CD4-positive, alpha-beta memory T cell (primary cell): ENCODE results near the gene PSME3IP1. TPM values are rescaled to one million over a fixed set of nuclear protein-coding genes. Genes with fewer than 3 reads are reported as not detected.
A peak's percentile ranks its signal among the peaks of the same experiment; 100 is the strongest.

ENCODE experiments used
- CTCF ChIA-PET: fragments of 350-600 bp; sonication (Branson Sonifier 250); formaldehyde crosslinking; loops from one replicate; lab custom pipeline; 2021; ENCODE audit warnings: inconsistent platforms; ENCODE audit not compliant: partially characterized antibody; lab: Charles Lee
- POLR2A ChIA-PET: fragments of 350-600 bp; sonication (Branson Sonifier 250); formaldehyde crosslinking; loops from one replicate; lab custom pipeline; 2021; ENCODE audit not compliant: partially characterized antibody; lab: Charles Lee
- DNase-seq, 5 donors: peaks; one replicate each; pipeline versions ENCODE4 v3.0.0 to v3.0.0-alpha.2; 2020 to 2022; ENCODE audit warnings: mixed read lengths in 1 of 5
- H3K27ac ChIP-seq: one replicate; pipeline ENCODE4 v1.7.0; 2013; ENCODE audit warnings: low read depth, low read length
- H3K27me3 ChIP-seq: 2 replicates; pipeline ENCODE4 v1.7.0; 2013; ENCODE audit warnings: mild to moderate bottlenecking, low read length, moderate library complexity; ENCODE audit not compliant: insufficient read depth
- H3K36me3 ChIP-seq: 2 replicates; pipeline ENCODE4 v1.7.0; 2013; ENCODE audit warnings: mild to moderate bottlenecking, low read length, moderate library complexity; ENCODE audit not compliant: insufficient read depth
- H3K4me1 ChIP-seq: 2 replicates; pipeline ENCODE4 v1.7.0; 2013; ENCODE audit warnings: mild to moderate bottlenecking, low read length, moderate library complexity; ENCODE audit not compliant: insufficient read depth
- H3K4me3 ChIP-seq, 2 donors: one replicate each; pipeline ENCODE4 v1.7.0; 2013; ENCODE audit warnings: low read length in 2 of 2, mild to moderate bottlenecking in 1 of 2
- H3K9me3 ChIP-seq, 2 donors: one replicate each; pipeline ENCODE4 v1.7.0; 2013; ENCODE audit warnings: low read length in 2 of 2, control low read depth in 1 of 2; ENCODE audit not compliant: control insufficient read depth in 1 of 2
- H3K27ac Mint-ChIP-seq, 7 donors: one replicate each; pipeline ENCODE4 v1.8.0; 2020 to 2021; ENCODE audit warnings: mixed read lengths in 7 of 7, mild to moderate bottlenecking in 6 of 7, inconsistent platforms in 3 of 7, moderate library complexity in 3 of 7
- H3K27me3 Mint-ChIP-seq, 2 donors: one replicate each; pipeline ENCODE4 v1.8.0; 2020 to 2021; ENCODE audit warnings: mixed read lengths in 2 of 2
- H3K36me3 Mint-ChIP-seq, 2 donors: one replicate each; pipeline ENCODE4 v1.8.0; 2020 to 2021; ENCODE audit warnings: mixed read lengths in 2 of 2, inconsistent platforms in 1 of 2, mild to moderate bottlenecking in 1 of 2
- H3K4me1 Mint-ChIP-seq, 4 donors: one replicate each; pipeline ENCODE4 v1.8.0; 2020 to 2021; ENCODE audit warnings: mixed read lengths in 4 of 4, mild to moderate bottlenecking in 1 of 4
- H3K4me3 Mint-ChIP-seq, 8 donors: one replicate each; pipeline ENCODE4 v1.8.0; 2020 to 2021; ENCODE audit warnings: mixed read lengths in 8 of 8, mild to moderate bottlenecking in 7 of 8, moderate library complexity in 6 of 8, inconsistent platforms in 3 of 8
- H3K9me3 Mint-ChIP-seq, 8 donors: one replicate each; pipeline ENCODE4 v1.8.0; 2020 to 2021; ENCODE audit warnings: mixed read lengths in 8 of 8, mild to moderate bottlenecking in 5 of 8, inconsistent platforms in 3 of 8, moderate library complexity in 1 of 8
- intact Hi-C: fragments of 100-400 bp; cut with micrococcal nuclease; formaldehyde crosslinking; loops from one replicate; pipeline ENCODE4 v1.15.1; 2023
- polyA plus RNA-seq, 2 donors: library from polyadenylated mRNA; unstranded; fragments of 300-500 nt; fragmentation: Illumina TruSeq; gene quantifications; one replicate each; pipeline ENCODE4 v1.2.3, GENCODE V29; 2021
- total RNA-seq, 2 experiments: library from RNA; stranded (reverse); gene quantifications; one replicate each; pipeline ENCODE4 v1.2.3, GENCODE V29; 2021

The PSME3IP1 gene
- total and polyA plus RNA-seq, 4 experiments from 2014 or later = 59.9 to 157 (median 106) TPM

GRCh38 chr16:57140931-57141668 lies 44.7 kb downstream of the PSME3IP1 start:
- H3K4me3 Mint-ChIP-seq = peak overlapping the region in 4 of 8 donors; percentile 69 to 85 (median 81)
- intact Hi-C loops = no loop called here
- no peaks in the 10 kb centered on the region for H3K27me3 Mint-ChIP-seq
- no peak for DNase-seq
- no peaks in the 10 kb centered on the region for H3K9me3 Mint-ChIP-seq
- no peaks in the 10 kb centered on the region for H3K36me3 Mint-ChIP-seq
- Histone ChIP-seq H3K4me1 (peaks cover 47% of the 10 kb centered on the region), H3K27ac (no peak overlapping the region), H3K36me3 (no peaks in the 10 kb centered on the region), H3K27me3 (no peaks in the 10 kb centered on the region), H3K9me3 (no peaks in the 10 kb centered on the region), H3K4me3 (no peak overlapping the region)
- H3K4me1 Mint-ChIP-seq = peaks cover 23 to 67% (median 49%) of the 10 kb centered on the region in 4 donors
- ChIA-PET CTCF (interaction anchor here (0.7 to 2.5 kb wide), 4 partner anchors 11 to 57 kb away, joined by 3 to 13 read pairs (median 4); partner anchors contain the start of gene CPNE2), POLR2A (interaction anchor here (0.6 to 1.8 kb wide), 5 partner anchors 10 to 49 kb away, joined by 3 to 7 read pairs (median 4); partner anchors contain the start of gene CPNE2)
- H3K27ac Mint-ChIP-seq = peak overlapping the region in 6 of 7 donors; percentile 78 to 95 (median 92)

- CTCF ChIA-PET = interaction anchor here (5.6 kb wide), 1 partner anchor 45 kb away, joined by 39 read pairs; the partner anchor contains the start of gene CPNE2
- H3K4me1 Mint-ChIP-seq = peaks cover 36 to 86% (median 66%) of the 10 kb centered on the region in 4 donors
- no peak overlapping the region for H3K27ac ChIP-seq
- peaks cover 69% of the 10 kb centered on the region for H3K4me1 ChIP-seq
- DNase-seq = no peak
- H3K9me3 Mint-ChIP-seq = no peaks in the 10 kb centered on the region
- no peaks in the 10 kb centered on the region for H3K9me3 ChIP-seq
- no peak overlapping the region for H3K4me3 ChIP-seq
- peak overlapping the region in 6 of 7 donors; percentile 62 to 85 (median 78) for H3K27ac Mint-ChIP-seq
- no peaks in the 10 kb centered on the region for H3K27me3 ChIP-seq
- intact Hi-C loops = no loop called here
- no peaks in the 10 kb centered on the region for H3K36me3 Mint-ChIP-seq
- POLR2A ChIA-PET = interaction anchor here (0.5 kb wide), 1 partner anchor 11 kb away, joined by 3 read pairs; no protein-coding TSS in a partner anchor
- H3K4me3 Mint-ChIP-seq = peak overlapping the region in 2 of 8 donors; percentile 20 to 21
- no peaks in the 10 kb centered on the region for H3K36me3 ChIP-seq
- no peaks in the 10 kb centered on the region for H3K27me3 Mint-ChIP-seq
Observed at GRCh38 chr16:57138281-57138935, 47.4 kb downstream of the PSME3IP1 start.

GRCh38 chr16:57137566-57138273 lies 48.1 kb downstream of the PSME3IP1 start:
- H3K4me3 Mint-ChIP-seq = no peak overlapping the region
- Histone ChIP-seq H3K36me3 (no peaks in the 10 kb centered on the region), H3K27me3 (no peaks in the 10 kb centered on the region), H3K27ac (no peak overlapping the region), H3K9me3 (no peaks in the 10 kb centered on the region), H3K4me1 (peaks cover 69% of the 10 kb centered on the region), H3K4me3 (no peak overlapping the region)
- CTCF ChIA-PET = interaction anchor here (4.0 to 5.6 kb wide), 2 partner anchors 44 to 54 kb away, joined by 23 to 39 read pairs; partner anchors contain the start of gene CPNE2
- no peaks in the 10 kb centered on the region for H3K9me3 Mint-ChIP-seq
- H3K27ac Mint-ChIP-seq = peak overlapping the region; percentile 48 to 85 (median 74)
- POLR2A ChIA-PET = interaction anchor here (0.5 kb wide), 1 partner anchor 10 kb away, joined by 3 read pairs; no protein-coding TSS in a partner anchor
- peaks cover 36 to 88% (median 67%) of the 10 kb centered on the region in 4 donors for H3K4me1 Mint-ChIP-seq
- no peak for DNase-seq
- intact Hi-C loops = no loop called here
- no peaks in the 10 kb centered on the region for H3K36me3 Mint-ChIP-seq
- H3K27me3 Mint-ChIP-seq = no peaks in the 10 kb centered on the region

- no peak overlapping the region for H3K27ac ChIP-seq
- H3K36me3 Mint-ChIP-seq = no peaks in the 10 kb centered on the region
- H3K27ac Mint-ChIP-seq = peak overlapping the region; percentile 31 to 97 (median 46)
- intact Hi-C loops = no loop called here
- H3K9me3 ChIP-seq = no peaks in the 10 kb centered on the region
- H3K27me3 ChIP-seq = no peaks in the 10 kb centered on the region
- no peaks in the 10 kb centered on the region for H3K27me3 Mint-ChIP-seq
- no peaks in the 10 kb centered on the region for H3K36me3 ChIP-seq
- DNase-seq = no peak
- peak overlapping the region in 1 of 8 donors; percentile 30 for H3K4me3 Mint-ChIP-seq
- peaks cover 69% of the 10 kb centered on the region for H3K4me1 ChIP-seq
- H3K9me3 Mint-ChIP-seq = no peaks in the 10 kb centered on the region
- CTCF ChIA-PET = interaction anchor here (4.0 to 5.6 kb wide), 2 partner anchors 44 to 53 kb away, joined by 23 to 39 read pairs; partner anchors contain the start of gene CPNE2
- H3K4me1 Mint-ChIP-seq = peaks cover 31 to 88% (median 65%) of the 10 kb centered on the region in 4 donors
- POLR2A ChIA-PET = no interaction called here
- no peak overlapping the region for H3K4me3 ChIP-seq
Observed at GRCh38 chr16:57137043-57137442, 48.8 kb downstream of the PSME3IP1 start.

- Mint-ChIP-seq H3K27me3 (no peaks in the 10 kb centered on the region), H3K4me1 (peaks cover 27 to 87% (median 64%) of the 10 kb centered on the region in 4 donors), H3K9me3 (no peaks in the 10 kb centered on the region), H3K27ac (peak overlapping the region; percentile 73 to 97 (median 93)), H3K4me3 (peak overlapping the region; percentile 81 to 90 (median 87)), H3K36me3 (no peaks in the 10 kb centered on the region)
- Histone ChIP-seq H3K27ac (peak overlapping the region; percentile 61), H3K9me3 (no peaks in the 10 kb centered on the region), H3K36me3 (no peaks in the 10 kb centered on the region), H3K27me3 (no peaks in the 10 kb centered on the region), H3K4me3 (peak overlapping the region; percentile 33 to 52), H3K4me1 (peaks cover 66% of the 10 kb centered on the region)
- POLR2A ChIA-PET = interaction anchor here (0.6 to 1.8 kb wide), 5 partner anchors 8 to 74 kb away, joined by 3 to 6 read pairs (median 5); no protein-coding TSS in a partner anchor
- intact Hi-C loops = loop anchor here (2.0 kb wide), 1 partner anchor 42 kb away; the partner anchor contains the start of gene CPNE2
- CTCF ChIA-PET = interaction anchor here (0.8 to 5.6 kb wide), 5 partner anchors 9 to 173 kb away, joined by 3 to 39 read pairs (median 8); partner anchors contain the start of gene CPNE2
- DNase-seq = peak in 4 of 5 donors; percentile 37 to 57 (median 50)
Observed at GRCh38 chr16:57134982-57135381, 50.9 kb downstream of the PSME3IP1 start.

- Mint-ChIP-seq H3K4me1 (peaks cover 29 to 87% (median 66%) of the 10 kb centered on the region in 4 donors), H3K4me3 (peak overlapping the region; percentile 73 to 90 (median 86)), H3K9me3 (no peaks in the 10 kb centered on the region), H3K36me3 (no peaks in the 10 kb centered on the region), H3K27ac (peak overlapping the region; percentile 73 to 97 (median 93)), H3K27me3 (no peaks in the 10 kb centered on the region)
- Histone ChIP-seq H3K4me1 (peaks cover 74% of the 10 kb centered on the region), H3K27me3 (no peaks in the 10 kb centered on the region), H3K9me3 (no peaks in the 10 kb centered on the region), H3K27ac (peak overlapping the region; percentile 61), H3K4me3 (peak overlapping the region in 1 of 2 donors; percentile 33), H3K36me3 (no peaks in the 10 kb centered on the region)
- DNase-seq = no peak
- ChIA-PET POLR2A (interaction anchor here (1.0 to 1.8 kb wide), 5 partner anchors 9 to 52 kb away, joined by 3 to 6 read pairs (median 5); partner anchors contain the start of genes PSME3IP1 and RSPRY1), CTCF (interaction anchor here (1.2 to 5.6 kb wide), 3 partner anchors 40 to 50 kb away, joined by 5 to 39 read pairs (median 23); partner anchors contain the start of gene CPNE2)
- intact Hi-C loops = loop anchor here (2.0 kb wide), 1 partner anchor 41 kb away; the partner anchor contains the start of gene CPNE2
Observed at GRCh38 chr16:57133886-57134285, 52.0 kb downstream of the PSME3IP1 start.
